HS-27A (cell line): ENCODE measurements around the gene SOX5.

Source experiments
- DNase-seq: peaks from one replicate; pipeline ENCODE4 v3.0.0-alpha.2; 2012; ENCODE audit warnings: low read depth, missing footprints

SOX5 gene

DNA sequence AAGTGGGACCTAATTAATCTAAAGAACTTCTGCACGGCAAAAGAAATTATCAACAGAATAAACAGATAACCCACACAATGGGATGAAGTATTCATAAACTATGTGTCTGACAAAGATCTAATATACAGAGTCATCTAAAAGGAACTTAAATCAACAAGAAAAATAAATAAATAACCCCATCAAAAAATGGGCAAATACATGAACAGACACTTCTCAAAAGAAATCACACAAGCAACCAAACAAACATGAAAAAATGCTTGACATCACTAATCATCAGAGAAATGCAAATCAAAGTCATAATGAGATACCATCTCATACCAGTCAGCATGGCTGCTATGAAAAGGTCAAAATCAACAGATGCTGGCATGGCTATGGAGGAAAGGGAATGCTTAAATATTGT lies 466.9 kb downstream of the SOX5 start:
- no peak for DNase-seq
